Stimulated activated CD4-positive, alpha-beta T cell treated with anti-CD3 and anti-CD28 coated beads, Interleukin-1b, Interleukin-23, amount 100 ng/mL, for 24 hours (primary cell): ENCODE measurements around the gene DNAH8.
"Not testable (repeated sequence)": the region's sequence is repeated elsewhere in the genome, so short reads cannot be mapped to it uniquely, and the experiment has no call there.

Source experiments
- DNase-seq, 4 experiments: peaks; one replicate each; pipeline ENCODE4 v3.0.0-alpha.2; 2020; ENCODE audit warnings: low read depth in 4 of 4, low spot score in 1 of 4

Gene DNAH8

DNA sequence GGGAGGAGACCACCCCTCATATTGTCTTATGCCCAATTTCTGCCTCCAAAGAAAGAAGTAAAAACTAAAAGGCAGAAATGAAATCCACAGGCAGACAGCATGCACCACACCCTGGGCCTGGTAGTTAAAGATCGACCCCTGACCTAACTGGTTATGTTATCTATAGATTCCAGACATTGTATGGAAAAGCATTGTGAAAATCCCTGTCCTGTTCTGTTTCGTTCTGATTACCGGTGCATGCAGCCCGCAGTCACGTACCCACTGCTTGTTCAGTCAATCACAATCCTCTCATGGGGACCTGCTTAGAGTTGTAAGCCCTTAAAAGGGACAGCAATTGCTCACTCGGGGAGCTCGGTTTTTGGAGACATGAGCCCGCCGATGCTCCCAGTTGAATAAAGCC is 81.3 kb downstream of the DNAH8 start:
- DNase-seq, result not testable (repeated sequence)

- DNase-seq, result no peak
Measured at GRCh38 chr6:38796850-38797249, 81.7 kb downstream of the DNAH8 start.

GRCh38 chr6:38797391-38797790 is 82.3 kb downstream of the DNAH8 start:
- no peak for DNase-seq

- DNase-seq, result no peak
Measured at GRCh38 chr6:38799529-38800184, 84.5 kb downstream of the DNAH8 start.

GRCh38 chr6:38801305-38801704 is 86.2 kb downstream of the DNAH8 start:
- DNase-seq, result no peak

DNA sequence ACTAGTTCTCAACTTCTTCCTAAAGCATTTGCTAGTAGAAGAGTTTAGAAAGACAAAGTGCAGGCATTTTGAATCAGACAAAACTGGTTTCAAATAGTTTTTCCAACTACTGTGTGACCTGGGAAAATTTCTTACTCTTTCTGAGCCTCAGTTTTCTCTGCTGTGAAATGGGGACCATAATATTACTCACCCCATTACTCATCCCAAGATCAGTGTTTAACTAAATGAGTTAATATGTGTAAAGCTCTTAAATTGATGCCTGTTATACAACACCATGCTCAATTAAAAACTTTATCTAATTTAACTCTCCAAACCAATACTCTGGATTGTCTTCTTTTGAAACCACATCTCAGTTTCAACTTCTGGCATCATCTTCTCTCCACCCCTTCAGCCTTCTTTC is 87.4 kb downstream of the DNAH8 start:
- no peak for DNase-seq

GRCh38 chr6:38803129-38803528 is 88.0 kb downstream of the DNAH8 start:
- no peak for DNase-seq

DNA sequence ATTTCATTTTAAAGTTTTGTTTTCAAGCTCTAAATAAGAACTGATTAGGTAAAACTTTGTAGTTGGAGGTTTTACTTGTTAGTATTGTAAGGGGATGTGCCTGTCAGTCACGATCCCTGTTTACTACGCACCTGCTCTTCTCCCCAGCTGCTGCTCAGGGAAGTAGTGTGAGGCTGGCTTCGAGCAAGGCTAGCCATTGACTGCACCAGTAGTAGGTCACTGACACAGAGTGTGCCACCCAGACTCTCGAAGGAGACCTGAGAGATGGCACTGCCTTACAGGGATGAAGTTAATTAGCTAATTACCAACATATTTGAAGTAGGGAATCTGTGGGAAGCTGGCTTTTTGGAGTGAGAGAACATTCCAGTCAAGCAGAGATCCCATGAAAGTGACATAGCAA is 89.2 kb downstream of the DNAH8 start:
- DNase-seq, result no peak

DNA sequence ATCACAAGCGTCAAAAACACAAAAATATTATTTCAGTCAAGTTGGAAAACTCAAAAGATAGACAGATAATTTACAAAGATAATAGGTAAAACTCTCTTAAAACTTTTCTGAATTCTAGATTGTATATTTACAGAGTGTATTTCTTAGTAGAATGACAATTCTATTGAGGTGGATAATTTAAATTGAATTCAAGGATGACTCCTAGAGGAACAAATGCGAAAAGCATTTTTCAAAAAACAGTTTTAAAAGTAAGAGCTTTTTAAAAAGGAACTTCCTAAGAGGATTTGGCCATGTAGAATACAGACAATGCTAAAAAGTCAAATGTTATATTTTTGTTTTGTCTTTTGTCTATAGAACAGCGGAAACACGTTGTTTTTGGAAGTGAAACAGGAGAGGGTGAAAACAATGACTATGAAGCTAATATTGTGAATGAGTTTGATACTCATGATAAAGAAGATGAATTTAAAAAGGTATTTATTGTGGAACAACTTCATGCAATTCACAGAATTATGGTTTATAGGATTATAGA is 90.1 kb downstream of the DNAH8 start:
- DNase-seq, result no peak

DNA sequence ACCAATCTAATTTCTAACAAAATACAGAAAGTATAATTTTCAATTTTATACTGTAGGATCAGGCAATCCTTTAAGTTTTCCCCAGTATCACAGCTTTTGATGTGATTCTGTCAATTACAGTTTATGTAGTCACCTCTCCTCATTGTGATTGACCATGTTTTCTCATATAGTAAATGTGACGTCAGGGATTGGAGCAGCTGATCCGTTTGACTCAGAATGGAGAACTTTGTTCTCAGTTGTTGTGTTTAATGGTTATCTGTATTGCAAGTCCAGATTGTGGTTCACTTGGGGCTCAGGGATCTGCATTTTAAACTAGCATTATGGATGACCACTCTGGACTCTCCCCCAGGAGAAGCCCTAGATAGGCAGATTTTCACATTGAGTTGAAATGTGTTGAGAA is 90.6 kb downstream of the DNAH8 start:
- no peak for DNase-seq

DNA sequence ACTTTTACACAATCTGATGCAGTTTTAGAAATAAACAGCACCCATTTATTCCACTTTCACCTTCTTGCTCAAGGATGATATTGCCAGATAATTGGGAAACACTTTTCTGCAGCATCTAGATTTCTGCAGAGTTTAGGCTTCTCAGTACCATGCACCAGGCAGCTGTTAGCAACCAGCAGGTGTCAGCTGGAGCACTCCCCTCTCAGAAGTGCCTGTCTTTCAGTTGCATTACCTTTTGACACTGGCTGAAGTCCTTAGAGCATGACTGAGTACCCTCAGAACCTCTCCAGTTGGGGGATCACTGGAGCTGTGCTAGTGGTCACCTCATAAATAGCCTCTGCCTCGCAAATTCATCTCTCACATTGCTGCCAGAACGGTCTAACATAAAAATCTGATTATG is 91.2 kb downstream of the DNAH8 start:
- DNase-seq, result no peak

GRCh38 chr6:38806833-38807232 is 91.7 kb downstream of the DNAH8 start:
- DNase-seq, result no peak

GRCh38 chr6:38808039-38808438 is 92.9 kb downstream of the DNAH8 start:
- no peak for DNase-seq

- no peak for DNase-seq
Measured at GRCh38 chr6:38813041-38813823, 98.1 kb downstream of the DNAH8 start.

- no peak for DNase-seq
Measured at GRCh38 chr6:38814761-38815160, 99.7 kb downstream of the DNAH8 start.

- DNase-seq, result no peak
Measured at GRCh38 chr6:38815250-38815649, 100.1 kb downstream of the DNAH8 start.

GRCh38 chr6:38818691-38819090 is 103.6 kb downstream of the DNAH8 start:
- no peak for DNase-seq

DNA sequence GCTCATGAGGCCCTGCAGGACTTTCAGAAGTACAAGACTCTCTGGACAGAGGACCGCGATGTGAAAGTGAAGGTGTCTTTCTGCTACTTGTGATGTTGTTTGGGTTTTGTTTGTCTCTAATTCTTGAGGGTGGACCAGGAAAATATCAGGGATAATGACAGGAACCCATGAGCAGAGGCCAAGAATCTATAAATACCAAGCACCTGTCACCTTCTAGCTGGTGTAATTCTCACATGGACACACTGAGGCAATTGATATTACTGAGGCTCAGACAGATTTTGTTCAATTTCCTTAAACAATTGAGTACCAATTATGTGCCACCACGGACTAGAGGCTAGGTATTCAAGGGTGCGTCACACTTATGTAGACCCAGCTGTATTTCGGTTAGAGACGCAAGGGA is 107.9 kb downstream of the DNAH8 start:
- DNase-seq, result no peak

DNA sequence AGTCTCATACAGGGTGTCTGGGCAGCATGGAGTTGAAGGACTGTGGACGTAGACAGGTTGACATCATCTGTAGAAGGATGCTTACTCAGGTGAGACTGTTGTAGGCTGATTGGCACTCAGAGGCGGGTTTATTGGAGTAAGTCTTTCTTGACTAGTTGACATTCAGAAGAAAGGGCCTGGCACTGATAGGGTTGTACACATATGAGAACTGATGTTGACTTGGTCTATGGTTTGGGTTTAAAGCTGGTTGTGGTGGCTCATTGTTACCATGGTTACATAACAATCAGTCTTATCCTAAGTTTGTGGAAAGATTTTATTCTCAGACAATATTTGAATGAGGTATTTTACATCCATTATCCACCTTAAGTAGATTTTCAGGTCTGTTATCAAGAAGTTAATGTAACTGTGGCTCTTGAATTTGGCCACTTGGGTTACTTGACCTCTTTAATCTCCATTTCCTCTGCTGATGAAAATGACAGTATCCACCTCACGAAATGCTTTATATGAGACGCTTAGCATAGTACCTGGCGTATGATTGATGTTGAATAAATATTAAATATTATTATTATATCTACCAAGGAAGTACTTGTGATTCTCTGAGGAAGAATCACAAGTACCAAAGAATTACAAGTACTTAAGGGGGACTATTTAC is 109.3 kb downstream of the DNAH8 start:
- DNase-seq, result no peak

DNA sequence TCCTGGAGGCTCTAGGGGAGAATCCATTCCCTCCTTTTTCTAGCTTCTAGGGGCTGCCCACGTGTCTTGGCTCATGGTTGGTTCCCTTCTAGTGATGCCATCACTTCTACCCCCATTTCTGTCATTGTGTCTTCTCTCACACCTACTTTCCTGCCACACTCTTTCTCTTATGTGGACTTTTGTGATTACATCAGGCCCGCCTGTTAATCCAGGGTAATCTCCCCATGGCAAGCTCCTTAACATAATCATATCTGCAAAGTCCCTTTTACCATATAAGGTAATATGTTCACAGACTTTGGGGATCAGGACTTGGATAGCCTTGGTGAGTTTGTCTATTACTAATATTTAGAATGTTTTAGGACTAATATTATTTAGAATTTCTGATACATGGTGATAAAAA is 111.9 kb downstream of the DNAH8 start:
- DNase-seq, result no peak

DNA sequence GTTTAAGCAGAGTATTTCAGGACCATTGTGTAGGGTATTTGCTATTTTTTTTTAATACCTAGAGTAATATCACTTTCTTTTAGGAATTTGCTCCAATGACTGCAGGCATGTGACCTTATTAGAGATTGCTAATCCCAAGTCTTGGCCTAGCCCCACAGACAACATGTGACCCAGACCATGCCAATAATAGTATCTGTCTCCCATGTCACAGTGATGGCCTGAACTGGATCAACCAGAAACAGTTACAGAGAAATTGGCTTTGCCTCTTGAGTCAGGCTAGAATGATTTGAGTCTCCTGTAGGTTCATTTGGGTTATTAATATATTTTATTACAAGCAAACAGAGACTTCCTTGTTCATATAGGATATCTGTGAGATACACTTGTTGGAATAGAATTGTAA is 116.8 kb downstream of the DNAH8 start:
- no peak for DNase-seq

- no peak for DNase-seq
Measured at GRCh38 chr6:38833320-38833719, 118.2 kb downstream of the DNAH8 start.
